GM18520 (cell line): ENCODE data around the gene SMIM28.
"Not testable (repeated sequence)": the region's sequence is repeated elsewhere in the genome, so short reads cannot be mapped to it uniquely, and the experiment has no call there.

ENCODE experiments used
- ATAC-seq: cut with Tn5 transposase; IDR thresholded peaks from one replicate; pipeline ENCODE4 v1.9.1; 2021; ENCODE audit not compliant: unreplicated experiment

SMIM28 gene

DNA sequence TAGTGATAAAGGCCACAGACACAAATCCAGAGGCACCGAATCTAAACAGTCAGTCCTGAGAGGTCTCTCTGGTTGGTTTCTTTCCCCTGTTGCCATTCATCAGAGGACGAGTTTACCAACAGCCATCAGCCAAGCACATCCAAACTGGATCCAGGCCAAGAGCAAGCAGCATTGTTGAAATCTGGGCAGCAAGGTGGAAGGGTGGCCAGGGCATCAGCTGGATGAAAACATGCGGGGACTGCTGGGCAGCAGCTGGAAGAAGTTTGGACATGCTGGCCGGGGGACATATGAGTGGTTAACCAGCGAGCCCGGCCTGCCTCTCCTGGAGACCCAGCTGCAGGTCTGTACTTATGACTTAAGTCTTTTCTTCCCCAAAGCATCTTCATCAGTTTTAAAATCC is at the start of gene SMIM28:
Gene SMIM28 (plus strand): TSS at position 62 of the 400 bp plus-strand sequence. CDS start 168 bp downstream, at position 230.
- no peak for ATAC-seq

DNA sequence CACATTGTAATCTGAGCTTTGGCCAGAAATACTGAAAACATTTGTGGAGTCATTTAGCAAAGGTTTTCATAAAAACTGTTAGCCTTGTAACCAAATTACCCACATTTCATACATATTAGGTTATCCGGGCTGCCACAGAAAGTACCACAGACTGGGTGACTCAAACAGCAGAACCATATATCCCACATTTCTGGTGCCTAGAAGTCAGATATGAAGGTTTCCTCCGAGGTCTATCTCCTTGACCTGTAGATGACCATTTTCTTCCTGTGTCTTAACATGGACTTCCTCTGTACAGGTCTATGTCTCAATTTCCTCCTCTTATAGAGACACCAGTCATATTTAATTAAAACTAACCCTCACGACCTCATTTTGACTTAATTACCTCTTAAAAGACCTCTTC is 49.5 kb upstream of the SMIM28 start:
- no peak for ATAC-seq

DNA sequence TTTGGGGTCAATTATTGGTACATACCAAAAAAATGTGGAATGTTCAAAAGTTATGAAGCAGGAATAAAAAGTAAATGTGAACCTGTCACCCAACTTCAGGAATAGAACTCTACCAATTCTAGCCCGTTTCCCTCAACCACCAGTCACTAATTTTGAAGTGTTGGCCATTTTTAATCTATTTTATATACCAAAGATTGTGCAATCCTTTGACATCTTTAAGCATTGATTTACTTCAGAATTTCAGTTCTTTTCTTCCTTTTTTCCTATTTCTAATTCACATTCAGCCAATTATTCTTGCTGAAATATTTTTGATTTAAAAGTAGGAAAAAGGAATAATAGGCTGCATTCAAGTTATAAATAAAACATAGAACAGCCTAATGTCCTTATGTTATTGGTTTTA is 46.9 kb upstream of the SMIM28 start:
- no peak for ATAC-seq

DNA sequence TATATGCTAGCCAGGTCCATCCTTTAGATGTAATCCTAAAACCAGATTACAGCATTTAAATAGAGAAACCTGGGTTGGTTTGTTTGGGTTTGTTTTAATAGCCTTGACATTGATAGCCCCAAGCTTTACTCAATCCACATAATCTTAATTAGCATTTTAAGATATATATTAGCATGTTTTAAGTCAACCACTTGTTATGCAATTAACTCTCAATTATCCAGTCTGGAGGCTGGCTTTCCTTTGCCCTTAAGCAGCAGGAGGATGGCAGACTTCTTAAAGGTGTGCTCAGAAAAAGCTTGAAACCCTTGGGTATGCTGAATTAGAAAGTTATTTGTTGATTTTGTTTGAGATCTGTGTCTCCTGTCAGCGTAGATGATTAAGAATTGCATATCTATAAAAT is 46.3 kb upstream of the SMIM28 start:
- no peak for ATAC-seq

DNA sequence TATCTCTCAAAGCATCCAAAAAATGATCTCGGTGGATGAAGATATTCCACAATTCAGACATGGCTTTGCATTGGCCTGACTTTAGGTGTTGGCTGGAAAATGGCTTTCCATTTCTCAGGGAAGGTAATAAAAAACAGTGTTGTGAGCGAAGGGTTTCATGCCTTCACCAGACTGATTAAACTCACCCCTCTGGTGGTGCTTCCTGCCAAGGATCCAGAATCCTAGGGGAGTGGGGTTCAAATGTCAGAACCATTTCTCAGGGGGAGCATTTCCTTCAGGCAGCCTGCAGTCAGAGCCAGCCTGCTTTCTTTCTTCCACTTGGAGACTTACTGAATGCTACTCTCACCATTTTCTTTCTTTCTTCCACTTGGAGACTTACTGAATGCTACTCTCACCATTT is 45.7 kb upstream of the SMIM28 start:
- no peak for ATAC-seq

DNA sequence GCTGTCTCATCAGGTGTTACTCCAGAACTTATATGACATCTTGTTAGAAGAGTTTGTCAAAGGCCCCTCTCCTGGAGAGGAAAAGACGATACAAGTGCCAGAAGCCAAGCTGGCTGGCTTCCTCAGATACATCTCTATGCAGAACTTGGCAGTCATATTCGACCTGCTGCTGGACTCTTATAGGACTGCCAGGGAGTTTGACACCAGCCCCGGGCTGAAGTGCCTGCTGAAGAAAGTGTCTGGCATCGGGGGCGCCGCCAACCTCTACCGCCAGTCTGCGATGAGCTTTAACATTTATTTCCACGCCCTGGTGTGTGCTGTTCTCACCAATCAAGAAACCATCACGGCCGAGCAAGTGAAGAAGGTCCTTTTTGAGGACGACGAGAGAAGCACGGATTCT is 43.7 kb upstream of the SMIM28 start:
- ATAC-seq = no peak

DNA sequence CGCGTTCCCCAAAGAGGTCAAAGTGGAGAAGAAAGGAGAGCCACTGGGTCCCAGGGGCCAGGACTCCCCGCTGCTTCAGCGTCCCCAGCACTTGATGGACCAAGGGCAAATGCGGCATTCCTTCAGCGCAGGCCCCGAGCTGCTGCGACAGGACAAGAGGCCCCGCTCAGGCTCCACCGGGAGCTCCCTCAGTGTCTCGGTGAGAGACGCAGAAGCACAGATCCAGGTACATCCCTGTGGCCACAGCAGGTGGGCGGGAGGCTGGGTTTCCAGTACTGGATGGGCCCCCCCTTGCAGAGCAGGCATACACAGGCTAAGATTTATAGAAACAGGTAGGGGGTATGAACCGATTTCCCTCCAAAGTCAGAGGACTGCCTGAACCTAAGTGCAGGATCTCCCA is 42.7 kb upstream of the SMIM28 start:
- ATAC-seq = no peak

DNA sequence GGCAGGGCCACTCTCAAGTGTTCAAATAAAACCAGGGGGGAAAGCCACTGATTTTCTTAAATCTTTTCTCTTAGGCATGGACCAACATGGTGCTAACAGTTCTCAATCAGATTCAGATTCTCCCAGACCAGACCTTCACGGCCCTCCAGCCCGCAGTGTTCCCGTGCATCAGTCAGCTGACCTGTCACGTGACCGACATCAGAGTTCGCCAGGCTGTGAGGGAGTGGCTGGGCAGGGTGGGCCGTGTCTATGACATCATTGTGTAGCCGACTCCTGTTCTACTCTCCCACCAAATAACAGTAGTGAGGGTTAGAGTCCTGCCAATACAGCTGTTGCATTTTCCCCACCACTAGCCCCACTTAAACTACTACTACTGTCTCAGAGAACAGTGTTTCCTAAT is 41.5 kb upstream of the SMIM28 start:
- ATAC-seq = no peak

DNA sequence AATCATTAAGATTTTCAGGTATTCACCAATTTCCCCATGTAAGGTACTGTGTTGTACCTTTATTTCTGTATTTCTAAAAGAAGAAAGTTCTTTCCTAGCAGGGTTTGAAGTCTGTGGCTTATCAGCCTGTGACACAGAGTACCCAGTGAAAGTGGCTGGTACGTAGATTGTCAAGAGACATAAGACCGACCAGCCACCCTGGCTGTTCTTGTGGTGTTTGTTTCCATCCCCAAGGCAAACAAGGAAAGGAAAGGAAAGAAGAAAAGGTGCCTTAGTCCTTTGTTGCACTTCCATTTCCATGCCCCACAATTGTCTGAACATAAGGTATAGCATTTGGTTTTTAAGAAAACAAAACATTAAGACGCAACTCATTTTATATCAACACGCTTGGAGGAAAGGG is 40.6 kb upstream of the SMIM28 start:
- no peak for ATAC-seq

DNA sequence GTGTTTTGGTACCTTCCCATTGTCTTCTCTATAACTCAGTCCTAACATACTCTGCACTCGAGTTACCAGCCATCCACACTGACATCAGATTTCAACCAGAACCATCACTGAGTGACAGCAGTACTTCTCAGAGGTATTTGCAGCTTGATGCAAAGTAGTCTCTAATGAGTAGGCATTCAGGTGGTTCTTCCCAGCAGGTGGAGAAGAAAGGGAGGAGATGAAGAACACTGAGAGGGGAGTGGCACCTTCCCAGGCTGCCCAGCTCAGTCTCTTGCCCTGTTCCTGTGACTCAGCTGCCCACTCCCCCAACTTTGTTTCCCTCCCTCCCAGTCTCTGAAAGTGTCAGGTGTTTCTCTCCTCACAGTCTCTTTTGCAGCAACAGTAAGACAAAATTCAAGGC is 38.7 kb upstream of the SMIM28 start:
- no peak for ATAC-seq

DNA sequence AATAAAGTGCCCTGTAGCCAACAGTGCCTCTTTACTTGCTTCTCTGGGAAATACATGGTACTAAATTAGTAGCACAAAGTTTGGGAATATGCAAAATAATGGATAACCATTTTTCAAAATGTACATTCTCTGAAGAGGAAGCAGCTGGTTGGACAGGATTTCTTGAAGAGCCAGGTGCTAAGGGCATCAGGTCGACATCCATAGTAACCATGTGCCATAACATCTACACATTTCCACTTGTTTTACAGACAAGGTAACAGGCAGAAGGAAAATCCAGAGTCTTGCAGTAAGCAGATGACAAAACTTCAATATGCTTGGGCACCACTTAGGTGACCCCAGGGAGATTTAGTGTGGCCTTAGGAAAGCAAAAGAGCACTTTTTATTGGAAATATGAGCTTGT is 36.5 kb upstream of the SMIM28 start:
- ATAC-seq = no peak

DNA sequence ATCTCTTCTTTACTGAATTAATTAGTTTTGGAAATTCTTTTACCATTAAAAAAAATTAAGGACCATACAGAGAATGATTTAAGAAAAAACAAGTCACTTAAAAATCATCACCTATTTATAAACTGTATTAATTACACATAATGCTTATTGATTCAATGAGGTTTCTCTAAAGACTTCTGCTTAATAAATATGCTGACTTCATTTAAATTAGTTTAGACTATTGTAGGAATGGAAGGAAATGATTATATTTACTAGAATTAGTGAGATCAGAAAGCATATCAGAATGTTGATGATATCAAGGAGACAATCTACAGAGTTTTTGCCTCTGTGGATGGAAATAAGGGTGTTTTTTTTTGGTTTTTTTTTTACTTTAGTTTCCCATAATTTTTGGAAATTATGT is 34.6 kb upstream of the SMIM28 start:
- ATAC-seq = no peak

DNA sequence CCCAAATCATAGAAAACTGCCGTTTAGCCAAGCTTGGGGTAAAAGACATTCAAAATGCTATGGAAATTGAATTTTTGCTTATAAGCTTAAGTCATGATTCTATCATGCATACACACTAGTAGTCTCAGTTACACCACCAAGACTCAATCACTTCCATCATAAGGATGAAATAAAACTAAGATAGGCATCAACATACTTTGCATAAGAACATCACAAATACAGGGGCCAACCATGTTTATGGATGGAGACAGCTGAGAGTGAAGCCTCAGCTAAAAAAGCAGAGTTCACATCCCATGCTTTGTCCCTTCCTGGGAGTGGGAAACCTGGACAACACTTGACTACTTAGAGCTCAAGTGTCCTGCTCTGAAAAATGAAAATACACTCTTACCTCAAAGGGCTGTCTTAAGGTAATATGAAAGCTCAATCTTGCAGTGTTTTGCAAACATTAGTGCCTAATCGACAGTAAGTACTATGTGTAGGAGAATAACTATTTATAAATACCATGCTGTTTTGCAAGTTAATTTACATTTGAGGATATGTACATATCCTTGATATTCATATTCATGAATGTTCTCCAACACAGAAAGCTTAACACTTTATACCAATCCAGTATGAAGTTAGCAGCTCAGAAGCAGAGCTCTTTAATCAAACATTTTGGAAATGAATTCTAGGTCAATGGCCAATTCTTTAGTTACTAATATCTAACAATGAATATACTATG is 32.0 kb upstream of the SMIM28 start:
- ATAC-seq = no peak

DNA sequence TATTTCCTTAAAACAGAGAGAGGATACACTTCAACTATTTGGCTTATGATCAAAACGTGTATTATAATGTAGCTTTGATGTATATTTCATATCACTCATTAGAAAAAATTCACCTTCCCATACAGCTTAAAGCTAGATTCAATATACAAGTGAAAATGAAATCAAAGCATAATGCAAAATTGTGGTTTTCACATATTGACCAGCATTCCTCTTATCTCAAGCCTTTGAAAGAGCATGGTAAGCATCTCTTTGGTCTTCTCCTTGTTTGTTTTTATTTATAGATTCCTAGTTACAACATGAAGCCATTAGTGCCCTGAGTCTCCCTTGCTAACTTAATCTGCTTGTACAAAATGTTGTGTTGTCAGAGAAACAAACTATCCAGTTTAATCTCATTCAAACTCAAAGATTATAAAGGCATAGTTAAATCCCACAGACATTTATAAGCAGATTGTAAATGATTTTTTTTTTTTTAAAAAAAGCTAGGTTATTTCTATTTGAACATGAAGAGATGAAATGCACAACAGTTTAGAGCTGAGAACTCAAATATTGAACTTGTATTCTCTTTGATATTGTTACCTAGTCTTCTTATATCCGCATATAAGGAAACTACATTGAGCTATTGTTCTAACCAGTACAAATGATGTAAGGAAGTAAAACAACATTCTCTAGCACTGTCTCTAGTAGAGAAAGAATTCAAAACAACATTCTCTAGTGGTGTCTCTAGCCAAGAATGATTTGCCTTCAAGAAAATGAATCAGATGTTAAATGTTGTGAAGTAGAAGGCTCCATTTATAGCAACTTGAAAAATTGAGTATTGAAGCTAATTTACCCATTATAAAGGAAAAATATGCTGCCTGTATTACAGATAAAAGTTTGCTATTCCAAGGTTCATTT is 31.2 kb upstream of the SMIM28 start:
- no peak for ATAC-seq

DNA sequence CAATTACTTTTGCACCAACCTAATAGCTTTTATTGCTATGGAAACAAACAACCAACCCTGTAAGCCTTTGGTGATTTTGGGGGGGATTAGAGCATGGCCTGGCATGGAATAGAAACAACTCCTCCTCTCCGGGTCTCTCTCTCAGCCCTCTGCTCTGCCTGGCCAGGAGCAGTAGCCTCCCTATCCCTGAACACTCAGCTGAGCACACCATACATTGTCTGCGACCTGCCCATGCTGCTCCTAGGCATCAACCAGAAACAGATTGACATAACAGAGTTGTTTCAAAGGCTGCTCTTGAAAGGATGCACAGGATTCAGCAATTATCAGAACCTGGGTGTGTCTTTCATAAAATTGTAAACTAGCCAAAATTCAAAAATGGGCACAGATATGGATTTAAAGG is 29.8 kb upstream of the SMIM28 start:
- ATAC-seq = no peak

DNA sequence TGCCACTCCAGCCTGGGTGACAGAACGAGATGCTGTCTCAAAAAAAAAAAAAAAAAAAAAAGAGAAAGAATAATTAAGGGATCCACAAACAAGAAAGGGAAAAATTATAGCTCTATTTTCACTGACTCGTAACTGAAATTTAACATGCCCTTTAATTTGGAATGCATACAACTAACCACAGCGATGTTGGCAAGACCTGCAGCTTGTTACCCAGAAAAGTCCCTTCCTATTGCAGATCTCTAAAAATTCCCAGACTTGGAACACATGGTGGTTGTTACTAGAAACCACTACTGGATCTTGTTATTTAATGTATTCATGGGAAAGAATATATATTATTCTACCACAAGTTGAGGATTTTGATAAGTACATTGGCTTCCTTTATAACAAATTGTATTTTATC is 27.8 kb upstream of the SMIM28 start:
- ATAC-seq = no peak

DNA sequence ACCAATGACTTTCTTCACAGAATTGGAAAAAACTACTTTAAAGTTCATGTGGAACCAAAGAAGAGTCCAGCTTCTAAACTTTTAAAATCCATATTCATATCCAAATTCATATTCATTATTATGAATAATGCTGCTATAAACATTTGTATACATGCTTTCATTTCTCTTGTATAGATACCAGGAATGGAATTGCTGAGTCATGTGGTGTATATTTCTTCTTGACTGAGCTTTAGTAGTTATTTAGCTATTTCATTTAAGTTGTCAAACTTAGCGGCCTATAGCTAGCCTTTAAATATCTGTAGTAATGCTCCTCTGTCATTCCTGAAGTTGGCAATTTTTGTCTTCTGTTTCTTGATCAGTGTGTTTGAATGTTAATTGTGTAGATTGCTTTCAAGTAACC is 19.8 kb upstream of the SMIM28 start:
- no peak for ATAC-seq

DNA sequence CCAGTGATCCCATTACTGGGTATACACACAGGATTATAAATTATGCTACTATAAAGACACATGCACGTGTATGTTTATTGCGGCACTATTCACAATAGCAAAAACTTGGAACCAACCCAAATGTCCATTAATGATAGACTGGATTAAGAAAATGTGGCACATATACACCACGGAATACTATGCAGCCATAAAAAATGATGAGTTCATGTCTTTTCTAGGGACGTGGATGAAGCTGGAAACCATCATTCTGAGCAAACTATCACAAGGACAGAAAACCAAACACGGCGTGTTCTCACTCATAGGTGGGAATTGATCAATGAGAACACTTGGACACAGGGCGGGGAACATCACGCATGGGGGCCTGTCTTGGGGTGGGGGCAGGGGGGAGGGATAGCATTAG is 9.0 kb upstream of the SMIM28 start:
- not testable (repeated sequence) for ATAC-seq

DNA sequence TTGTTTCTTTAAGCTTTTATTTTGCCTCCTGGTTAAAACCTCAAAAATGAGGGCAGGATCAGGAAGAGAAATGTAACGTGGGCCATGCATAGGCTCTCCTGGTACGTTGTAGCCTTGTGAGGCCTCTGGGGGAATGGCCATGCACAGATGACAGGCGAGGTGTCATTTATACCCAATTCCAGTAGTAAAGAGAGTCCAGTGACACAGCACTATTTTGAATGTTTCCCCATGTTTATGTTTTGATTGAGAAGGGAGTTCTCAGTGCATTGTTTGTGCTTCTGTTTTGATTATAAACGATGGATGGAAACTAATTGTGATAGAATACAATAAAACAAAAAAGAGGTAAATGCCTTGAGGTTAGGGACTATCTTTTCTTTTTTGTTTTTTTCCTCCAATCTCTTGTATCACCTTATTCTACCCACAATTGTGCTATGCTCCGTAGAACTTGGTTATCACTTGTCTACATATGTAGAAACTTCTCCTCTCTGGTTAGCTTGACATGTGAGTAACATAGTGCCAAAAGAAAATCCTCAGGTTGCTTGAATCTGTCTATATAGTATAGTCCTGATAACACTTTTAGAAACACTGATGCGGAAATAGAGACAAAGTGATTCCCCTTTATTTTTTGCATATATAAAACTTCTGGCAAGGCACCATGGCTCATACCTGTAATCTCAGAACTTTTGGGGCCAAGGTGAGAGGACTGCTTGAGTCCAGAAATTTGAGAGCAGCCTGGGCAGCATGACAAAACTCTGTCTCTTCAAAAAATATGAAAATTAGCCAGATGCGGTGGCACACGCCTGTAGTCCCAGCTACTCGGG is 6.9 kb upstream of the SMIM28 start:
- ATAC-seq = no peak

DNA sequence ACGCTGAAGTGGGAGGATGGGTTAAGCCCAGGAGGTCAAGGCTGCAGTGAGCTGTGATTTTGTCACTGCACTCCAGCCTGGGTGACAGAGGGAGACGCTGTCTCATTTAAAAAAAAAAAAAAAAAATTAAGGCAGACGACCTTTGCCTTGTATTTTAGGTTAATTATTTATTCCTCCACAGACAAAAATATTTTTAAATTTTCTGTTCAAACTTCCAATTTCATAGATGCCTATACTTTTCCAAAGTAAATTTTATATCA is 6.3 kb upstream of the SMIM28 start:
- ATAC-seq = no peak

DNA sequence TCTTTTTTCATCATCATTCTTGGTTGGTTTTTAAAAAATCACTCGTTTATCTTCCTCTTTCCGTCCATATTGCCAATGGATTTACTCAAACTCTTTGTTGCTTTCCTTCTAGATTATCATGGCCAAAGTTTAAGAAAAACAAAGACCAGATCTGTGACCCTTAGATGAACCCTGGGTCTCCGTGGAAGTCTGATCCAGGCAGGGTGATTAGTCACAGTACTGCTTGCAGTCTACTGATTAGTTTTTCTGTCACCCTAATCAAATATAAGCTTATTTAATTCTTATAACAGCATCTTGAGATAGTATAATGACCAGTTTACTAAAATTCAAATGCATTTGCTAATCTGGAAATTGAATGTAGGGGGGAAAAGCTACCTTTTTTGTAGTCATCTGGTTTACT is 6.0 kb upstream of the SMIM28 start:
- no peak for ATAC-seq
